GM19372 (cell line): ENCODE data around the gene OR4P4.
A peak's percentile ranks its signal among the peaks of the same experiment; 100 is the strongest.

ENCODE experiments used
- ATAC-seq: cut with Tn5 transposase; IDR thresholded peaks from one replicate; pipeline ENCODE4 v1.9.1; 2021; ENCODE audit warnings: mild to moderate bottlenecking, low read depth, moderate library complexity; ENCODE audit not compliant: unreplicated experiment

The OR4P4 gene

GRCh38 chr11:55634813-55635212 is at the start of gene OR4P4:
Gene OR4P4, plus strand, starts transcription at chr11:55635113.
- no peak for ATAC-seq

DNA sequence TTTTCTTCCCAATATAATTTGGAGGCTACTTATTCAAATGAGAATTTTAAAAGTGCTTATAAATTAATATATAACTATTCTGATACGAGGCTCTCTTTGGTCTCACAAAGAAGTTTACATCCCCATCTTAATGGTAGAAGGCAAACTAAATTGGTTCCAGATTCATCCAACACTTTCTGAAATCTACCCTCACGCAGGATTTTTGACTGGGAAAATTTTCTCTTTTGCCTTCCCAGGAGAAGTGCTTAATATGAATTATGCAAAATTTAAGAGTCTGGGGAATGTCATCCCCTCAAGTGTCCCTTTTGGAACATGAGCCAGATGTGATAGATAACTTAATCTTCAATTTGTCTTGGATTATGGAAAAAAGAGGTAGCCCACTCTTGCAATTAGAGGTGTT is 27.4 kb upstream of the OR4P4 start, which contains the start of gene OR4C11:
Gene OR4C11, minus strand, starts transcription at position 101 of the 400 bp plus-strand sequence. CDS start 3,272 bp downstream, outside the sequence.
- ATAC-seq: no peak

- no peak for ATAC-seq
Observed at GRCh38 chr11:55624531-55624930, 10.4 kb upstream of the OR4P4 start.

DNA sequence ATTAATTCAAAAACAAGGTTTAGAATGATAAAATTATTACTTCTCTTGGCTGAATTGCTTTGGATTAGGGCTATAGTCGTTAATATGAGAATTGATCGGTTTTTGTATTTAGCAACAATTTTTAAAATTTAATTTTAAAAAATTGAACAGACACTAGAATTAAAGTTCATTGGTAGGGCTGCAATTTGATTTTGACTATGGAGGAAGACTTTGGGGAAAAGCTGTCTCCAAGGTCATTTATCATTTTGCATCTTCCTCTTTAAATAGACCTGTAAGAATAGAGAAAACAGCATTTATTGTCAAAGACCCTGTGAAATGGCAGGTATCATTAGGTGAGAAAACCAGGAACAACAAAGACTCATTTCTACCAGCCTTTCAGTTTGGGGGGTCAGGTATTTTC is 13.1 kb downstream of the OR4P4 start, which contains the start of gene OR4S2:
Gene OR4S2, plus strand, starts transcription at position 301 of the 400 bp plus-strand sequence. CDS start 2,577 bp downstream, outside the sequence.
- no peak for ATAC-seq

DNA sequence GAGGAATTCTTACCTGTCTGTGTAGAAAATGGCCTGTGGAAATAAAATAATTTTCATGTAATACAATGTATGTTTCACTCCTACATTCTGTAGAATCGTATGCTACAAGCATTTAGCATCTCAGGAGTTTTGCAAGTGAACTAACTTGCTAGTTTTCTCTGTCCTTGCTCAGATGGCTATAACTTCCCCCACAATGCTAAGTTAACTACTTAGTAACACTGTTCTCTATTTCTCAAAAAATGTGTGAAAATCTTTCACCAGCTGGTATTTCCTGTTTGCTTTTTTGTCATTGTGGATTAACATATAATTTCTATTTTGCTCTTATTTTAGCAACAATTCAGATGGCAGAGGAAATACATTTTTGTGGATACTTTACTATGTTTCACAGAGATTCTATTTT is 17.6 kb downstream of the OR4P4 start:
- ATAC-seq: no peak

DNA sequence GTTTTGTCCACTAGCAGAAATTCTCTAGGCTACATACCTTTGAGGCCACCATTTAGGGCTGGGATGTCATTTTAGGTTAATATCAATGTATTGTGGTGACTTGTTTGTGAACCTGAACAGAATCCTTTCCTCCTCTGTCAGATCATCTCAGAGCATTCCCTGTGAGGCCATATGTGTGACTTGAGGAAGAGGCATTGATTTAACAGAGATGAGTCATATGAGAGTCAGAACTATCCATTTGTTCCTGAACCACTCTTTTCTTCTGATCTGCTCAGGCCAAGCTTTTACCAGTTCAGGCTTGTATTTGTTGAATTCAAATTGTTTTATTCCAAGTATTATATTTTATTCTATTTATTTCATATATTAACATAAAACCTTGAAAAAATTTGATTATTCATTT is 20.2 kb downstream of the OR4P4 start:
- ATAC-seq: no peak

- ATAC-seq: peak; percentile 91
Observed at GRCh38 chr11:55658031-55658573, 23.2 kb downstream of the OR4P4 start.

GRCh38 chr11:55658608-55659007 is 23.7 kb downstream of the OR4P4 start:
- no peak for ATAC-seq

- no peak for ATAC-seq
Observed at GRCh38 chr11:55661901-55662300, 27.0 kb downstream of the OR4P4 start, which contains the start of gene OR4C6. Gene OR4C6, plus strand, starts transcription at chr11:55662201. Its CDS starts 2,966 bp downstream, at chr11:55665167.

DNA sequence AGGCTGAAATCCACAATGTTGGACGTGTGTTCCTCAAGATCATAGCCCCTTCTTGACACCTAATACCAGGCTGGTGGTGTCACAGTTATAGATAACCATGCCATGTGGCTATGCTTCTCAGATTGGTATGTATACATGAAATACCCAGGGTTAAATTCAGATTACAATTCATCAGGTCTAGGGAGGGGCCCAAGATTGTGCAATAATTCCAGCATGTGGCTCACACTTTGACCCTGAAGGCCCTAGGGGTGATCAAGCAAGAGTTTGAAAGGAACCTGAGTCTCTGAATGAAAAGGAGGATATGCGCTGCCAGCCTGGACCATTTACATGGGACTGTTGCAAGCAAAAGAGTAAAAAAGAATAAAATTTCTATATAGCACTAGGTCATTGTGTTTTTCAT is 34.5 kb downstream of the OR4P4 start:
- no peak for ATAC-seq

DNA sequence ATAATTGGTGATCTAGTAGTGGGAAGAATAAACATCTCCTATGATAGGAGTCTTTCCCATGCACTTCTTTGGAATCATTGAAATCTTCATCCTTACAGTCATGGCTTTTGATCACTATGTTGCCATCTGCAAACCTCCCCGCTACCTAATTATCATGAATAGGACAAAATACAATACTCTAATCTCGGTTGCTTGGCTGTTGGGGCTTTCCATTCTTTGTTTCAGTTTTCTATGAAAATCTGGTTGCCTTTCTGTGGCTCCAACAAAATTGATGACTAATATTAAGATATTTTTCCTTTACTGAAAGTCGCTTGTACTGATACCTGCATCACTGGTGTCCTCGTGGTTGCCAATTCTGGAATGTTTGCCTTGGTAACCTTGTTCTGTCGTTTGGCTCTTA is 38.9 kb downstream of the OR4P4 start:
- ATAC-seq: no peak
